ENCODE measurements around the gene MCM3AP. TPM values are rescaled to one million over a fixed set of nuclear protein-coding genes. Genes with fewer than 3 reads are reported as not detected.

The MCM3AP gene
- total RNA-seq, 1 experiment from 2014 or later: 140 TPM

GRCh38 chr21:46216132-46216747, 69.2 kb downstream of the MCM3AP start:
- Histone ChIP-seq H3K79me2 (ENCODE audit: low read length) (no peaks in the 10 kb centered on the region), H3K27ac (ENCODE audit: low read length) (no peak overlapping the region), H3F3A (ENCODE audit: low read length, unreplicated experiment) (no peaks in the 10 kb centered on the region), H3K9ac (ENCODE audit: low read length) (no peak overlapping the region), H4K20me1 (ENCODE audit: low read length) (no peaks in the 10 kb centered on the region), H3K36me3 (ENCODE audit: low read depth, low read length) (no peaks in the 10 kb centered on the region; the same call in 1 of the 2 replicates), H3K4me3 (ENCODE audit: low read length) (no peak overlapping the region), H3K4me1 (ENCODE audit: insufficient read depth, low read length) (no peaks in the 10 kb centered on the region), H3K9me2 (replicated peaks; ENCODE audit: low read length) (no peaks in the 10 kb centered on the region), H2AFZ (ENCODE audit: low read length) (no peak overlapping the region), H3K9me3 (ENCODE audit: low read length) (no peaks in the 10 kb centered on the region), H3K4me2 (ENCODE audit: low read length) (no peak overlapping the region), H3K27me3 (ENCODE audit: low read length) (no peaks in the 10 kb centered on the region)
- ChIA-PET CTCF (no interaction called here), POLR2A (ENCODE audit: unreplicated experiment) (no interaction called here)
- intact Hi-C loops (cut with micrococcal nuclease): no loop called here
- ATAC-seq (no peak), DNase-seq (no peak)
- TF ChIP-seq, protein P1, sequence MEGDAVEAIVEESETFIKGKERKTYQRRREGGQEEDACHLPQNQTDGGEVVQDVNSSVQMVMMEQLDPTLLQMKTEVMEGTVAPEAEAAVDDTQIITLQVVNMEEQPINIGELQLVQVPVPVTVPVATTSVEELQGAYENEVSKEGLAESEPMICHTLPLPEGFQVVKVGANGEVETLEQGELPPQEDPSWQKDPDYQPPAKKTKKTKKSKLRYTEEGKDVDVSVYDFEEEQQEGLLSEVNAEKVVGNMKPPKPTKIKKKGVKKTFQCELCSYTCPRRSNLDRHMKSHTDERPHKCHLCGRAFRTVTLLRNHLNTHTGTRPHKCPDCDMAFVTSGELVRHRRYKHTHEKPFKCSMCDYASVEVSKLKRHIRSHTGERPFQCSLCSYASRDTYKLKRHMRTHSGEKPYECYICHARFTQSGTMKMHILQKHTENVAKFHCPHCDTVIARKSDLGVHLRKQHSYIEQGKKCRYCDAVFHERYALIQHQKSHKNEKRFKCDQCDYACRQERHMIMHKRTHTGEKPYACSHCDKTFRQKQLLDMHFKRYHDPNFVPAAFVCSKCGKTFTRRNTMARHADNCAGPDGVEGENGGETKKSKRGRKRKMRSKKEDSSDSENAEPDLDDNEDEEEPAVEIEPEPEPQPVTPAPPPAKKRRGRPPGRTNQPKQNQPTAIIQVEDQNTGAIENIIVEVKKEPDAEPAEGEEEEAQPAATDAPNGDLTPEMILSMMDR (conservative IDR thresholded peaks at IDR 0.05; ENCODE audit: low read depth, low read length): no peak
- no peak for TF ChIP-seq EZH2phosphoT487 (IDR thresholded peaks at IDR 0.05; ENCODE audit: borderline replicate concordance, low read length)
- no peak for TF ChIP-seq EZH2 (IDR thresholded peaks at IDR 0.05; ENCODE audit: low read length, unreplicated experiment)
- no TSS peak for BruUV-seq (replicated peaks)

DNA sequence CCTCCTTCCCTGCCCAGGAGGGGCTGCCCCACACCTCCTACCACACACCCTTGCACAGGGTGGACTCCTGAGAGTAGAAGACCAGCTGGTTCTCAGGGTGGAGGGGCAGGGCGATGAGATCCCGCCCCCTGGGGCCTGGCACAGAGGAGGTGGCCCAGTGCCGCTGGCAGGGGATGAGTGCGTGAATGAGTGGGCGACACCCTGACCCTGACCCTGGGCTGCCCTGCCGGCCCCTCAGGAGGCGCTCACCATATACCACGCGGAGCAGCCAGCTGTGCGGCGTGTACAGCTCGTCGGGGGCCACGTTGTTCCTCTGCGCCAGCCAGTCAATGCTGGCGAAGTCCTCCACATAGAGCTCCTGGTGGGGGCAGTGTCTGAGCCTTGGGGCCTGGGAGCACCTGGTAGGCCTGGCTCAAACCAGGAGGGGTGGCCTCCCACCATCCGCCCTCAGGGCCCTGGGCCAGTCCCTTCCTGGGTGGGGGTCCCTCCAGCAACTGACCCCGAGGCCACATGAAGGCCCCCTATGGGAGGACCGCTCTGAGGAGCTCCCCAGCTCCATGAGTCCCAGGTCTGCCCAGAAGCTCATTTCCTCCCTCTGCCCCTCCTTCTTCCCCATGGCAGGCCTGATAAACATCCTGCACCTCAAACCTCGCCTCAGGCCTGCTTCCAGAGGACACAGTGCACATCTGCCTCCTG, 69.8 kb downstream of the MCM3AP start:
- no TSS peak for BruUV-seq (replicated peaks)
- Histone ChIP-seq H4K20me1 (ENCODE audit: low read length) (no peaks in the 10 kb centered on the region), H3K79me2 (ENCODE audit: low read length) (no peaks in the 10 kb centered on the region), H3K27ac (ENCODE audit: low read length) (no peak overlapping the region), H3K9me3 (ENCODE audit: low read length) (no peaks in the 10 kb centered on the region), H3K4me1 (ENCODE audit: insufficient read depth, low read length) (no peaks in the 10 kb centered on the region), H3K4me2 (ENCODE audit: low read length) (no peak overlapping the region), H3F3A (ENCODE audit: low read length, unreplicated experiment) (no peaks in the 10 kb centered on the region), H3K9ac (ENCODE audit: low read length) (no peak overlapping the region), H3K4me3 (ENCODE audit: low read length) (no peak overlapping the region), H3K27me3 (ENCODE audit: low read length) (no peaks in the 10 kb centered on the region), H3K9me2 (replicated peaks; ENCODE audit: low read length) (no peaks in the 10 kb centered on the region), H2AFZ (ENCODE audit: low read length) (no peak overlapping the region), H3K36me3 (ENCODE audit: low read depth, low read length) (no peaks in the 10 kb centered on the region; the same call in 1 of the 2 replicates)
- TF ChIP-seq, protein P1 (conservative IDR thresholded peaks at IDR 0.05; ENCODE audit: low read depth, low read length): no peak
- no peak for TF ChIP-seq EZH2 (IDR thresholded peaks at IDR 0.05; ENCODE audit: low read length, unreplicated experiment)
- no peak for TF ChIP-seq EZH2phosphoT487 (IDR thresholded peaks at IDR 0.05; ENCODE audit: borderline replicate concordance, low read length)
- ChIA-PET CTCF (interaction anchor here (0.8 kb wide), 1 partner anchor 72 kb away, joined by 4 read pairs; no protein-coding TSS in a partner anchor), POLR2A (ENCODE audit: unreplicated experiment) (interaction anchor here (0.6 kb wide), 1 partner anchor 46 kb away, joined by 5 read pairs; no protein-coding TSS in a partner anchor)
- DNase-seq: no peak
- no peak for ATAC-seq
- intact Hi-C loops (cut with micrococcal nuclease): no loop called here
